GM20431 (cell line): ENCODE data around the gene USP32.

ENCODE experiments used
- in situ Hi-C: fragments of 300-500 bp; cut with MseI, MboI; formaldehyde crosslinking; loops from one replicate; pipeline ENCODE4 v1.15.0; 2020; ENCODE audit warnings: low sequenced_read_pairs; ENCODE audit not compliant: unreplicated experiment

The USP32 gene

DNA sequence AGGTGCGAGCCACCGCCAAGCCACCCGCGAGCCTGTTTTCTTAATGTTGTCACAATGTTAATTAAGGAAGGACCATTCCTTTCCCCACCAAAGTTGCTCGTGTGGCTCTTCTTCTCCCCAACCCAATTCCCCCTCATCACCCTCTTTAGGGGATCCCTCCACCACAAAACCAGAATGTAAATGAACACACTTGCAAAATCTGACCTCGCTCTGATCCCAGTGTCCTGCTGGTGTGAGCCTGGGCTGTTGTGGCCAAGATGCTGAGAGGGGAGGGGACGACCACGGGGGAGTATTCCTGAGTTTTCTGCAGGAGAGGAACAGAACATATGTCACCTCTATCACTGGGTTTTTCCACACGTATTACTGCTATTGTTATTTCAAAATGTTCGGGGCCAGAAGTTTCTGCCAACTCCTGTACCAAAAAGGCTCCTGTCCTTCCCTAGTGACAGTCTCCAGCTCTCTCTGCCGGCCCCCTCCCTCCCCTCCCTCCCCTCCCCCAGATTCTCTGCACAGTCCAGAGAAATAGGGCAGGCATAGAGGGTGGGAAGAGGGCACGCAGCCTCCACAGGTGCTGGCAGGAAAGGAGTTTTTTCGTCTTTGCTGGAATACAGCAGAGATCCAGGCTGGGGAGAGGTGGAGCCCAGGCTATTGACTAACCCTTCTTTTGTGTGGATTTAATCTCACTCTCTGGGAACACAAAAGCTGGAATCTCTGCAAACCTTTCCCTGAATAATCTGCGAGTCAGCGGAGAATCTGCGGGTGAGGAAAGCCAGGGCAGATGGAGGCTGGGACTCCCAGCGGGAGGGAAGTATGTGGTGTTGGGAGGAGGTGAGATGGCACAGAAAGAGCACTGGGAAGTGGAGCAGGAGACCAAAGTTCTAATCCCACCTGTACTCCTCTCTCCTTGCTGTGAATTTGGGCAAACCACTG lies 246.7 kb downstream of the USP32 start:
- in situ Hi-C loops = no loop called here

DNA sequence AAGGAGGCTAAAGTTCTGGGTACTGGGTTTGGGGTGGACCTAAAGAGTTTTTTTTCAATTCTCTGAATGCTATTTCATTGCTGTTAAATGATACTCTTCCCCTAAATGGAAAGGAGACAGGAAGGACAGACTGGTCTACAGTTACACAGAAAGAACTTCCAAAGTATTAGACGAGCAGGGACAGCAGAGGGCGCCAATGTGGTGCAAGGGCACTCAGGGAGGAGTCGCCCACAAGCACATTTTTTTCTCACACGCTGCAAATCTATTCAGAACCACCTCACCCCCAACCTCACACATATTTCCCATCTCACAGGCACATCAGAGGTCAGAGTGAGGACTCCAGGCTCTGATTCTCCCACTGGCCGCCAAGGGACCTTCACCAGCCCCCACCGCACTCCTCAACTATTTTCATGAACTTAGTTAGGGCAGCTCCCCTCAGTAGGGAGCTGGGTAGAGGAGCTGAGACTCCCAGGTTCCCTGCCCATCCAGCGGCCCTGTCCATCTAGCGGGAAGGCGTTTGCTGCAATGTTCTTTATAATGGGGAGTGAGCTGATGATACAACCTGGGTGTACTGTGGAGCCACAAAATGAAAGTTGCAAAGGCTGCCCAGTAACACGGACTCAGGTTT lies 248.9 kb downstream of the USP32 start:
- in situ Hi-C loops = no loop called here

GRCh38 chr17:60141111-60142018 lies 250.6 kb downstream of the USP32 start:
- in situ Hi-C loops = no loop called here

- in situ Hi-C loops = loop anchor here (10.0 kb wide), 1 partner anchor 295 kb away; no protein-coding TSS in a partner anchor
Observed at GRCh38 chr17:60139438-60140285, 252.3 kb downstream of the USP32 start.

DNA sequence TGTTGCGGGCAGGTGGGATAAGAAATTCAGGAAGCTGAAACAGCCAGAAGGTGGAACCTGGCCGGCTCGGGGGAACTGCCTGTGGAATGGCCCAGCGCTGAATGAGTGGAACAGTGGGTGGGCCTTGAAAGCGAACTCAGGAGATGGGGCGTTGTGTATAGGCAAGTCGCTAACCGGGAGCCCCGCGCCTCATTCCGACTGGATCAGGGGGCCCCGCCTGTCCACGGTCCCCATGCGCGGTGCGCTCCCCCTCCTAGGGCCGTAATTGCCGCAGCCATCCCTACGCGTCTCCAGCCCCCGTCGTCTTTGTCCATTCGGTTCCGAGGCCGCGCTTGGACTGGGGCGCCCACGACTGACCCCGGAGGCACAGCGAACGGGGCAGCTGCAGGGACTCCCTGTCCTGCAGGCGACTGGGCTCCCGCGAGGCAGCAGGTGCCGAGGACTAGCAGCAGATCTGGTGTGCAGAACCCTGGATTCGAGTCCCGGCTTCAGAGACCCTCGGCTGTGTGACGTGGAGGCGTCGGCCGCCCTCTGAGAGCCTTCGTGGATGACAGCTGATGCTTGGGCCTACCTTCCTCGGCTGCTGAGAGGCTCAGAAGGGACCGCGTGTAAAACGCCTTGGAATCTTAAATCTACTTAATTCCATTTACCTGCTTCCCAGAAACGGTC lies 253.0 kb downstream of the USP32 start:
- in situ Hi-C loops = loop anchor here (10.0 kb wide), 1 partner anchor 296 kb away; no protein-coding TSS in a partner anchor

DNA sequence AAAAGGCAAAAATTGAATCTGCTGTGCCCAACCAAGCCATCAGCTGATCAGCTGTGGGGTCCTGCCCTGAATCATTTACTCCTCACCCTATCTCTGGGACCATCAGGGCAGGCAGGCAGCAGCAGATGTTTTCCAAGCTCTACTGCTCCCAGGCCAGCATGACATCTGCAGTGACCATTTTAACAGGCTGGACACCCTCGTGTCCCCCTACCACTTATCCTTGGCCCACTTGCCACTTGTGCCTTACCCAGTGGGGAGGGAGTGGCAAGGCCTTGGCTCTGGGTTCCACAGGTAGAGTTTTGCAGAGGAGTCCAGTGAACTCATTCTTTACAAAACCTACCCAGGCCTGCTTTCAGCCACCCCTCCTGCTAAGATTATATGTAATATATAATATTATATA lies 254.2 kb downstream of the USP32 start:
- in situ Hi-C loops = loop anchor here (10.0 kb wide), 1 partner anchor 297 kb away; no protein-coding TSS in a partner anchor

DNA sequence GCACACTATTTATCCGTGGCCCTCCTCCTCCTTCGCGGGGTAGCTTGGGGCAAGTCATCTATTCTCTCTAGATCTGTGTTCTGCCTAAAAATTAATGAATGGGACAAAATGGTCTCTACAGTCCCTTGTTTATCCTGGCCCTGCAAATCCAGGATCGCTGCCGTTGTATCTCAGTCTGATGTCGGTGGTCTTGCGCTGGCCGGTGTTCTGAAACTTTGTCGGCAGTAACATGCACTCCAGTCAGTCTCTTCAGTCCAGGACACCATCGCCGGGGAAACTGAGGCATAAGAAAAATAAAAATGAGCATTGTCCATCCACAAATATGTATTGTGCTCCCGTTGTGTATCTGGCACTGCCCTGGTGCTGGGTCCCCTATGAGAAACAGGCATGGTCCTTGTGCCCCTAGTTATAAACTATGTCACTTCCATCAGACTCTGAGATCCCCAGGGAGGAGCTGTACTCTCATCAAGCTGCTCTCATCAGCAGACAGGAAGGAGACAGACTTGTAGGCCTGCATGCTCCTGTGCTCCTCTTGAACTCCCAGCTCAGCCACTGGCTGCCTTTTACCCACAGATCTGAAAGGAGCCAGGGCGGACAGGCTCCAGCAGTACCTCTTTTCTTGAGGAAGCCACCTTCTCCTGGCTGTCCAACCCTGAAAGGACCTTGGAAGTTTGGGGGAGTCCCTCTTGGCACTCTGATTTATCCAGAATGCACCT lies 255.8 kb downstream of the USP32 start:
- in situ Hi-C loops = loop anchor here (10.0 kb wide), 1 partner anchor 299 kb away; no protein-coding TSS in a partner anchor

GRCh38 chr17:60135151-60135950 lies 256.6 kb downstream of the USP32 start:
- in situ Hi-C loops = loop anchor here (10.0 kb wide), 1 partner anchor 299 kb away; no protein-coding TSS in a partner anchor

GRCh38 chr17:60134396-60135150 lies 257.4 kb downstream of the USP32 start:
- in situ Hi-C loops = loop anchor here (10.0 kb wide), 1 partner anchor 300 kb away; no protein-coding TSS in a partner anchor

- in situ Hi-C loops = loop anchor here (10.0 kb wide), 1 partner anchor 304 kb away; no protein-coding TSS in a partner anchor
Observed at GRCh38 chr17:60130466-60130865, 261.5 kb downstream of the USP32 start.

GRCh38 chr17:60129164-60129563 lies 262.8 kb downstream of the USP32 start:
- in situ Hi-C loops = no loop called here
